B cell (primary cell): ENCODE results near the gene DACH1. TPM values are rescaled to one million over a fixed set of nuclear protein-coding genes. Genes with fewer than 3 reads are reported as not detected.

Source experiments
- ATAC-seq: fragments of 200-7000 bp; cut with Tn5 transposase; one replicate; pipeline ENCODE4 v1.10.0; 2021; ENCODE audit warnings: low read depth, mild to moderate bottlenecking, moderate number of reproducible peaks, moderate library complexity
- CTCF ChIA-PET: fragments of 350-600 bp; sonication (Branson Sonifier 250); formaldehyde crosslinking; loops from one replicate; lab custom pipeline; 2021; ENCODE audit warnings: antibody characterized with exemption, inconsistent platforms; lab: Charles Lee
- POLR2A ChIA-PET: fragments of 350-600 bp; sonication (Branson Sonifier 250); formaldehyde crosslinking; loops from one replicate; lab custom pipeline; 2021; ENCODE audit warnings: antibody characterized with exemption; lab: Charles Lee
- DNase-seq: peaks from one replicate; pipeline ENCODE4 v3.0.0; 2013
- H2AFZ ChIP-seq: 2 replicates; pipeline ENCODE4 v1.6.1; 2012; ENCODE audit warnings: mild to moderate bottlenecking, low read depth, low read length; ENCODE audit not compliant: insufficient read depth, poor library complexity, severe bottlenecking
- H3K27ac ChIP-seq, 2 donors: 1 replicate in 1 of 2; 2 replicates in 1 of 2; pipeline ENCODE4 v1.5.1; 2012 to 2013; ENCODE audit warnings: low read length in 2 of 2, mild to moderate bottlenecking in 2 of 2, moderate library complexity in 1 of 2
- H3K27me3 ChIP-seq, 4 experiments: fragments of 200-600 bp in 1 of 4; sonication (generic) in 1 of 4; replicated peaks in 1 of 4; 1 replicate in 2 of 4; 2 replicates in 2 of 4; pipeline versions ENCODE4 v1.6.1 to v1.7.0; 2013 to 2016; ENCODE audit warnings: low read length in 3 of 4, mild to moderate bottlenecking in 2 of 4, mixed read lengths in 1 of 4, moderate library complexity in 1 of 4; ENCODE audit not compliant: insufficient read depth in 4 of 4, control insufficient read depth in 3 of 4; ENCODE audit errors: control extremely low read depth in 1 of 4
- H3K36me3 ChIP-seq, 2 experiments: replicated peaks in 1 of 2; 1 replicate in 1 of 2; 2 replicates in 1 of 2; pipeline versions ENCODE4 v1.6.1 to v1.7.1; 2013; ENCODE audit warnings: low read length in 1 of 2; ENCODE audit not compliant: insufficient read depth in 2 of 2, control insufficient read depth in 1 of 2; ENCODE audit errors: control extremely low read depth in 1 of 2, extremely low read depth in 1 of 2
- H3K4me1 ChIP-seq, 2 donors: fragments of 200-600 bp in 1 of 2; sonication (generic) in 1 of 2; 1 replicate in 1 of 2; 2 replicates in 1 of 2; pipeline versions ENCODE4 v1.5.1 to v1.6.1; 2013 to 2017; ENCODE audit warnings: low read length in 2 of 2; ENCODE audit not compliant: control insufficient read depth in 2 of 2, insufficient read depth in 2 of 2
- H3K4me2 ChIP-seq: replicated peaks from 2 replicates; pipeline ENCODE3; 2012; ENCODE audit warnings: mild to moderate bottlenecking, low read depth, low read length; ENCODE audit not compliant: poor library complexity, severe bottlenecking
- H3K4me3 ChIP-seq, 5 experiments: fragments of 200-600 bp in 1 of 5; sonication (generic) in 1 of 5; 1 replicate in 3 of 5; 2 replicates in 2 of 5; pipeline versions ENCODE4 v1.5.1 to v1.7.0; 2011 to 2016; ENCODE audit warnings: low read length in 4 of 5, mild to moderate bottlenecking in 4 of 5, low read depth in 2 of 5, control low read depth in 1 of 5, moderate library complexity in 1 of 5; ENCODE audit not compliant: insufficient read depth in 1 of 5; ENCODE audit errors: control extremely low read depth in 1 of 5, extremely low read depth in 1 of 5
- H3K79me2 ChIP-seq: fragments of 200-600 bp; sonication (generic); one replicate; pipeline ENCODE4 v1.6.0; 2016; ENCODE audit warnings: low read length; ENCODE audit not compliant: control insufficient read depth, insufficient read depth
- H3K9ac ChIP-seq: fragments of 200-600 bp; sonication (generic); 2 replicates; pipeline ENCODE4 v1.6.1; 2017; ENCODE audit warnings: mild to moderate bottlenecking, low read length, moderate library complexity
- H3K9me3 ChIP-seq, 3 donors: one replicate each; pipeline versions ENCODE4 v1.6.1 to v1.7.1; 2013; ENCODE audit warnings: low read length in 2 of 3; ENCODE audit not compliant: control insufficient read depth in 2 of 3, insufficient read depth in 1 of 3; ENCODE audit errors: control extremely low read depth in 1 of 3
- H4K20me1 ChIP-seq: 2 replicates; pipeline ENCODE4 v1.6.0; 2012; ENCODE audit warnings: mild to moderate bottlenecking, low read length; ENCODE audit not compliant: insufficient read depth, control insufficient read depth, poor library complexity, severe bottlenecking
- H3K27ac Mint-ChIP-seq: one replicate; pipeline ENCODE4 v1.8.0; 2021; ENCODE audit warnings: mixed read lengths
- H3K27me3 Mint-ChIP-seq: one replicate; pipeline ENCODE4 v1.8.0; 2021; ENCODE audit warnings: mixed read lengths
- H3K4me1 Mint-ChIP-seq: one replicate; pipeline ENCODE4 v1.8.0; 2021; ENCODE audit warnings: mixed read lengths
- H3K4me3 Mint-ChIP-seq: one replicate; pipeline ENCODE4 v1.8.0; 2021; ENCODE audit warnings: mixed read lengths
- H3K9me3 Mint-ChIP-seq: one replicate; pipeline ENCODE4 v1.8.0; 2022; ENCODE audit warnings: mixed read lengths; ENCODE audit not compliant: insufficient read depth
- CTCF ChIP-seq: fragments of 200-600 bp; IDR thresholded peaks from one replicate; pipeline ENCODE4 v1.8.0; 2022; ENCODE audit warnings: antibody characterized with exemption, mild to moderate bottlenecking
- EZH2 ChIP-seq: IDR thresholded peaks from 2 replicates; pipeline ENCODE4 v1.6.1; 2012; ENCODE audit warnings: borderline replicate concordance, low read depth, mild to moderate bottlenecking, moderate library complexity, low read length; ENCODE audit not compliant: insufficient read depth, poor library complexity, severe bottlenecking
- WGBS: methylation state at CpG from one replicate; pipeline ENCODE4 v1.1.5; 2013; ENCODE audit warnings: missing lambda C conversion rate; ENCODE audit not compliant: insufficient coverage; 5-methylcytosine and 5-hydroxymethylcytosine counted together
- intact Hi-C: fragments of 100-400 bp; cut with micrococcal nuclease; formaldehyde crosslinking; loops from one replicate; pipeline ENCODE4 v1.10.0; 2022
- polyA plus RNA-seq: library from polyadenylated mRNA; depleted of rRNA; stranded (reverse); fragments of >200 nt; gene quantifications from 2 replicates; pipeline ENCODE4 v1.2.3, GENCODE V29; 2012
- total RNA-seq, 2 donors: library from RNA; stranded (reverse); fragments of 120-200 nt in 1 of 2; gene quantifications; 1 replicate in 1 of 2; 2 replicates in 1 of 2; pipeline versions ENCODE4 v1.2.3 to v1.2.4, GENCODE V29; 2013 to 2022

DACH1 gene
- total and polyA plus RNA-seq, 2 donors (not counting 1 experiment from before 2014, with no cell fraction given), result not detected

- H3K27ac ChIP-seq, result no peak overlapping the region
- H3K79me2 ChIP-seq, result no peaks in the 10 kb centered on the region
- no peak for TF ChIP-seq EZH2
- TF ChIP-seq CTCF, result no peak
- H3K9ac ChIP-seq, result no peak overlapping the region
- H3K4me1 ChIP-seq, result no peaks in the 10 kb centered on the region
- no peak overlapping the region for H3K4me3 ChIP-seq
- H3K4me3 Mint-ChIP-seq, result no peak overlapping the region
- H4K20me1 ChIP-seq, result no peaks in the 10 kb centered on the region
- H3K27me3 ChIP-seq, result no peaks in the 10 kb centered on the region
- no peak overlapping the region for H2AFZ ChIP-seq
- no peak for ATAC-seq
- peaks cover 3% of the 10 kb centered on the region for H3K9me3 Mint-ChIP-seq
- H3K4me1 Mint-ChIP-seq, result no peaks in the 10 kb centered on the region
- no peak overlapping the region for H3K4me2 ChIP-seq
- no peak overlapping the region for H3K27ac Mint-ChIP-seq
- ChIA-PET POLR2A (no interaction called here), CTCF (no interaction called here)
- intact Hi-C loops, result no loop called here
- no peaks in the 10 kb centered on the region for H3K9me3 ChIP-seq
- DNase-seq, result no peak
- H3K36me3 ChIP-seq, result no peaks in the 10 kb centered on the region
- H3K27me3 Mint-ChIP-seq, result no peaks in the 10 kb centered on the region
These were observed 458.6 kb downstream of the DACH1 start for GRCh38 chr13:71408416-71408815.

GRCh38 chr13:71399631-71400215 lies 467.3 kb downstream of the DACH1 start:
- H3K4me3 ChIP-seq, result no peak overlapping the region
- no peak overlapping the region for H3K27ac Mint-ChIP-seq
- no peak overlapping the region for H3K4me2 ChIP-seq
- no peaks in the 10 kb centered on the region for H3K4me1 Mint-ChIP-seq
- H3K4me1 ChIP-seq, result no peaks in the 10 kb centered on the region
- ChIA-PET POLR2A (no interaction called here), CTCF (no interaction called here)
- no peaks in the 10 kb centered on the region for H3K36me3 ChIP-seq
- H2AFZ ChIP-seq, result no peak overlapping the region
- no peak overlapping the region for H3K4me3 Mint-ChIP-seq
- H4K20me1 ChIP-seq, result no peaks in the 10 kb centered on the region
- no peaks in the 10 kb centered on the region for H3K79me2 ChIP-seq
- H3K9me3 Mint-ChIP-seq, result no peaks in the 10 kb centered on the region
- H3K9me3 ChIP-seq, result peaks cover 0 to 2% (median 0%) of the 10 kb centered on the region in 3 donors
- ATAC-seq, result no peak
- H3K27ac ChIP-seq, result no peak overlapping the region
- H3K27me3 Mint-ChIP-seq, result no peaks in the 10 kb centered on the region
- TF ChIP-seq EZH2 (no peak), CTCF (no peak)
- no CpG with 5 or more reads among the region's 3 CpGs for WGBS
- no peak overlapping the region for H3K9ac ChIP-seq
- H3K27me3 ChIP-seq, result no peaks in the 10 kb centered on the region
- no peak for DNase-seq
- intact Hi-C loops, result no loop called here
